ENCODE results near the gene SNX3.
"Not testable (repeated sequence)": the region's sequence is repeated elsewhere in the genome, so short reads cannot be mapped to it uniquely, and the experiment has no call there.

SNX3 gene

DNA sequence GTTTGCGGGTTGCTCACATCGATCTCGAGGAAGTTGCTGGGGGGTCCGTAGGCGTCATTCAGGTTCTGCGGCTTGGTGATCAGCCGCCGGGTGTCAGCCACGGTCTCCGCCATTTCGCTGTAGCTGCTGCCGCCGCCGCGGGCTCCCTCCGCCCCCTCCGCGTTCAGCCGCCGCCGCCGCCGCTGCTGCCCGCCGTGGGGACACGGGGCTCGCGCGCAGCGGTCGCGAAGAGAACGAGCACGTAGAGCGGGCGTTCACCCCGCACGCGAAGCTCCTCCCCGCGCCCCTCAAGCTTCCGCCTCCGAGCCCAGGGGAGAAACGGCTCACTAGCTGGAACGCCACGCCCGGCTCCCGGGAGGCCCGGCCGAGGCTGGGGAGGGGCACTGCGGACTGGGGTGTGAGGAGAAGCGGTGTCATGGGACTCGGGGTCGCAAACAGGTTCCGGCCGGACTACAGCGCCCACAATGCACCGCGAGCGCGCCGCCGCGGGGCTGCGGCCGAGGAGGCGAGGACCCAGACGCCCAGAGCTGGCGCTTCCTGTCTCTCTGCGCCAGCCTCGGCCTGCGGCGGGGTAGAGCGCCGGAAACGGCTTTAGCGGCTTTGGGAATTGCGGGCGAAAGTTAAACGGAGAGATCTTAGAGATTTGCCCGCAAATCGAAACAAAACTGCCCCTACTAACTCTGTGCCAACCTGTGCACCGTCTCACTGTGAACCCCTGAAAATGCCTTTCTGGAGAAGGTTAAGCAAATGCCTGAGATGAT is at the start of gene SNX3:
TSS of gene SNX3 (minus strand) at position 232 of the 761 bp plus-strand sequence. CDS start at position 113, 119 bp downstream.
- peak; percentile 91 for DNase-seq

- no peak for DNase-seq
Measured at GRCh38 chr6:108309844-108310243, 49.0 kb upstream of the SNX3 start.

GRCh38 chr6:108308641-108309040 is 47.8 kb upstream of the SNX3 start:
- DNase-seq, result not testable (repeated sequence)

- DNase-seq, result no peak
Measured at GRCh38 chr6:108304646-108305045, 43.8 kb upstream of the SNX3 start.

DNA sequence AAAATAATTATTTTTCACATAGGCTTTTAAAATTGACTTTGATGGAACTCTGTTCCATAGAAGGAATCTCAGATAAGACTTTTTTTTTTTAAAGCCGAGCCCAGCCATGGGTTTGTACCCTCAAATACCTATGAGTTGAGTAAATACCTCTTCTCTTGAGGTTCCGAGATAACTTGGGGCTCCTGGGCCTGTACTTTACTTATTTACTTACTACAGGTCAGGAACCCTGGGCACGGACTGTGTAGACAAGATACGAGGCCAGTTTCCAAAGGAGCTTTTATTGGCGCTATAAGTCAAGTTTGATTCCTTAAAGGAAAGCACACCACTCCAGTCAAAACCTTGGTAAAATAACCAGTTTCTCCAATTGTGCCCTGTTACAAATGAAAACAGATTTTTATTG is 41.5 kb upstream of the SNX3 start:
- no peak for DNase-seq

DNA sequence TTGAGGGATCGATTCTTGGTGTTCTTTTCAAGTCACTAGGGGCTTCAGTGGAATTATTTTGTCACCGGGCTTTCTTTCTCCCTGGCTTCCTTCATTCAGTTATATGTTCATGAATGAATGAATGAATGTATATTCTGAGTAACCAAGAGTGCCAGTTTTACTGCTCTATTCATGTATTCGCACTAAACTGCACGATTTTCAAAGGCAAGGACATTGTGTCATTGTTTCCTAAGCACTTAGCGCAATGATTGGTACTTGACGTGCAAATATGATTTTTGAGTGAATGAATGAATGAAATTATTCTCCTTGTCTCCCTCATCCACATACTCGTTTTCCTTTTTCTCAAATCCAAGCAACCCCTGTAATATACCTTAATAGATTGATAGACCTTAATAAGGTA is 34.8 kb upstream of the SNX3 start:
- DNase-seq, result no peak

DNA sequence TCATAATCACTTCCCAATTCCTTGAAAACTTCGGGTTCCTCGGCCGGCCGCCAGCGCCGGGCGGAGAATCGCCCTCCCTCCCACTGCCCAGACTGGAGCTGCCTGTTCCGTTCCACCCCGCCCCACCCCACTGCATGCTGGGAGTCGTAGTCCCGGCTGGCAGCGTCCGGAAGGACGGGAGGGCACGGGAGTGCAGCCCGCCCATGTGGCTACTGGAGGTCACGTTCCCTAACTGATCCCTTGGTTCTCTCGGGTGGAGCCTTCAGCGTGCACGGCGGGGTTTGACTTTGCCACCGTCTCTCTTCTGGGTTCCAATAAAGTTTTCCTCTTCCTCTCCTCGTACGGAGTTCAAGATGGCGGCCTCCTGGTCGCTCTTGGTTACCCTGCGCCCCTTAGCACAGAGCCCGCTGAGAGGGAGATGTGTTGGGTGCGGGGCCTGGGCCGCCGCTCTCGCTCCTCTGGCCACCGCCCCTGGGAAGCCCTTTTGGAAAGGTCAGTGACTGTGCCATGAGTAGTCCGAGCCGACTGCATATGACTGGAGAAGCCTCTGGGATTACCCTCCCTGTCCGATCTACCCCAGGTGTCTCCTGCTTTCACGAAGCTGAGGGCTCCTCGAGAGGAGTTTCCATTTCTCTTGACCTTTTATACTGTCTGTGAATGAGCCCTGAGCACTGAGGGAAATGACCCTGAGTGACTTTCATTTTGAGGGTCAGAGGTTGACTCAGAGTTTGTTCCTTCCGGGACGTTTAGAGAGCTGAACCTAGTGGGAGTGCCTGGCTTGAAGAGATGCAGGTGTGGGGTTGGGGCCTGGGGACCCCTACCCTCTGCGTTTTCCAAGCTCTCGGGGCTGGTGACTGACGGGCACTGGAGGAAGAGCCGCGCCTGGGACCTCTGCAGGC is 34.1 kb upstream of the SNX3 start, which contains the start of gene AFG1L:
TSS of gene AFG1L (plus strand) at position 328 of the 899 bp plus-strand sequence. CDS start at position 354, 26 bp downstream.
- DNase-seq, result peak; percentile 89

- DNase-seq, result no peak
Measured at GRCh38 chr6:108294297-108294726, 33.5 kb upstream of the SNX3 start.

DNA sequence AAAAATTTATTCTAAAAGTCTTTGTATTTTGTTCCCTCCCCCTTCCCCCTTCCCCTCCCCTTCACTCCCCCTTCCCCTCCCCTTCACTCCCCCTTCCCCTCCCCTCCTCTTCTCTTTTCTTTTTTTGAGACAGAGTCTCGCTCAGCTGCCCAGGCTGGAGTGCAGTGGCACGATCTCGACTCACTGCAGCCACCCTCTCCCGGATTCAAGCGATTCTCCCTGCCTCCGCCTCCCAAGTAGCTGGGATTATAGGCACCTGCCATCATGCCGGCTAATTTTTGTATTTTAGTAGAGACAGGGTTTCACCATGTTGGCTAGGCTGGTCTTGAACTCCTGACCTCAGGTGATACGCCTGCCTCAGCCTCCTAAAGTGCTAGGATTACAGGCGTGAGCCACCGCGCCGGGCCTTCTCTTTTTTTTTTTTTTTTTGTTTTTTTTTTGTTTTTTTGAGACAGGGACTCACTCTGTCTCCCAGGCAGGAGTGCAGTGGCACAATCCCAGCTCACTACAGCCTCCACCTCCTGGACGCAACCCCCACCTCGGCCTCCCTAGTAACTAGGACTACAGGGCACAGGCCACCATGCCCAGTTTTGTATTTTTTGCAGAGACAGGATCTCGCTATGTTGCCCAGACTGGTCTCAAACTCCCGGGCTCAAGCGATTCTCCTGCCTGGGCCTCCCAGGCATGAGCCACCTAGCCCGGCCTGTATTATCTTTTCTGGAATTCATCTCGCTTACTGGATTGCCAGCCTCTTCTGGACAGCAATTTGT is 32.9 kb upstream of the SNX3 start:
- no peak for DNase-seq

DNA sequence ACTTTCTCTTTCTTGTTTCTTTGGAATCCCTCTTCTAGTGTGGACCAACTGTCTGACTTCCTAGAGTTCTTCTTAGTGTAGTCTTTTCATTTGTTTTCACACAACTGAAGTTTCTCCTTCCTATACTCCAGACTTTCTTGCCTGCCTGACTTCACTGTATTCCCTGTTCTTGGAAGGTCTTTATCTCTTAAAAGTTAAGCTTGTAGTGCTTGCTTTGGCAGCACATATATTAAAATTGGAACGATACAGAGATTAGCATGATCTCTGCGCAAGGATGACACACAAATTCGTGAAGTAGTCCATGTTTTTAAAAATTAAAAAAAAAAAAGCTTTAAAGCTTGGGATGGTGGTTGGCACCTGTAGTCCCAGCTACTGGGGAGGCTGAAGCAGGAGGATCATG is 31.7 kb upstream of the SNX3 start:
- not testable (repeated sequence) for DNase-seq

DNA sequence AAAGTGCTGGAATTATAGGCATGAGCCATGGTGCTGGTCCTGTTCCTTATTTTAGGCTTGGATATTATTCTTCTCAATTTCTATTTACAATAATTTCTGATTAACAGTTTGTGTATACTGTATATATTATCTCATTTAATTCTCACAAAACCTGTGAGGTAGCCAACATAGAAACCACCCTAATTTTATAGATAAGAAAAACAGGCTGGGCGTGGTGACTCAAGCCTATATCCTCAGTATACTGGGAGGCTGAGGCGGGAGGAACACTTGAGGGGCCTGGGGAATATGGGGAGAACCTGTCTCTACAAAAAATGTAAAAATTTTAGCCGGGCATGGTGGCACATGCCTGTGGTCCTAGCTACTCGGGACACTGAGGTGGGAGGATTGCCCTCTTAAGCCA is 30.3 kb upstream of the SNX3 start:
- no peak for DNase-seq

- DNase-seq, result no peak
Measured at GRCh38 chr6:108288742-108289141, 27.9 kb upstream of the SNX3 start.

GRCh38 chr6:108287373-108287772 is 26.5 kb upstream of the SNX3 start:
- DNase-seq, result no peak

DNA sequence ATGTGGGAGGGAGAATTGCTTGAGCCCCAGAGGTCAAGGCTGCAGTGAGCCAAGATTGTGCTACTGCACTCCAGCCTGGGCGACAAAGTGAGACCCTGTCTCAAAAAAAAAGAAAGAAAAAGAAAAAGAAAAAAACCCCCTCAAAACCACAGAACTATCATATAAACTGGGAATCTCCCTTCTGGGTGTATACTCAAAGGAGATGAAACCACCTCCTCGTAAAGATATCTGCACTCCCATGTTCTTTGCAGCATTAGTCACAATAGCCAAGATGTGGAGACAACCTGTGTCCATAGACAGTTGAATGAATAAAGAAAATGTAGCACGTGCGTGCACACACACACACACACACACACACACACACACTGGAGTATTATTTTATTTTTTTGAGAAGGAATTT is 25.5 kb upstream of the SNX3 start:
- no peak for DNase-seq

DNA sequence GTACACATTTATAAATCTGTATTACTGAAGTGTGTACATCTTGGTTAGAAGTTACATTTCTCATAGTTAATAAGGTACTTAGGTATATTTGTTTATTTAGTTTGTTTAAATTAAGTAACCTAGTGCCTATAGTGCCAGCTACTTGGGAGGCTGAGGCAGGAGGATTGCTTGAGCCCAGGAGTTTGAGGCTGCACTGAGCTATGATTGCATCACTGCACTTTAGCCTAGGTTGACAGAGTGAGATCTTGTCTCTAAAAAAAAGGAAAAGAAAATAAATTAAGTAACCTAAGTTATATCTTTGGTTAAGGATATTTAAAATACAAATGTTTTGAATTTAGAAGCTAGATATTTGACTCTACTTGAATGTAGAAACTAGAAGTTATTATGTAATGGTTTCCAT is 24.5 kb upstream of the SNX3 start:
- no peak for DNase-seq

DNA sequence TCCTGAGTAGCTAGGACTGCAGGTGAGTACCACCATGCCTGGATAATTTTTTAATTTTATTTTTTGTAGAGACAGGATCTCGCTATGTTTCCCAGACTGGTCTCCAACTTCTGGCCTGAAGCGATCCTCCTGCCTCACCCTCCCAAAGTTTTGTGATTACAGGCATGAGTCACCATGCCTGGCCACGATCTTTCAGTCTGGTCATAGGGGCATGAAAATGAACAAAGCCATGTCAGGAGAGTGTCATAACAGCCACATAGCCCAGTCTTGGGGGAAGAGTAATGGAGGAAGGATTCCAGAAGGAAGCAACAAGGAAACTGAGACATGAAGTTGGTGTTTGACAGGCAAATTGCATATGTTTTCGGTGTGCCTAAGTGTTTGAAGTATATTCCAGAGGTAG is 17.0 kb upstream of the SNX3 start:
- DNase-seq, result no peak

- no peak for DNase-seq
Measured at GRCh38 chr6:108277295-108277694, 16.5 kb upstream of the SNX3 start.

GRCh38 chr6:108275976-108276375 is 15.1 kb upstream of the SNX3 start:
- no peak for DNase-seq

- no peak for DNase-seq
Measured at GRCh38 chr6:108274546-108274945, 13.7 kb upstream of the SNX3 start.

DNA sequence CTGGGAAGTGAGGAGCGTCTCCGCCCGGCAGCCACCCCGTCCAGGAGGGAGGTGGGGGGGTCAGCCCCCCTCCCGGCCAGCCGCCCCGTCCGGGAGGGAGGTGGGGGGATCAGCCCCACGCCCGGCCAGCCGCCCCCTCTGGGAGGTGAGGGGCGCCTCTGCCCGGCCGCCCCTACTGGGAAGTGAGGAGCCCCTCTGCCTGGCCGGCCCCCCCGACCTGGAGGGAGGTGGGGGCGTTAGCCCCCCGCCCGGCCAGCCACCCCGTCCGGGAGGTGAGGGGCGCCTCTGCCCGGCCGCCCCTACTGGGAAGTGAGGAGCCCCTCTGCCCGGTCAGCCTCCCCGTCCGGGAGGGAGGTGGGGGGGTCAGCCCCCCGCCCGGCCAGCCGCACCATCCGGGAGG is 9.1 kb upstream of the SNX3 start:
- DNase-seq, result not testable (repeated sequence)

DNA sequence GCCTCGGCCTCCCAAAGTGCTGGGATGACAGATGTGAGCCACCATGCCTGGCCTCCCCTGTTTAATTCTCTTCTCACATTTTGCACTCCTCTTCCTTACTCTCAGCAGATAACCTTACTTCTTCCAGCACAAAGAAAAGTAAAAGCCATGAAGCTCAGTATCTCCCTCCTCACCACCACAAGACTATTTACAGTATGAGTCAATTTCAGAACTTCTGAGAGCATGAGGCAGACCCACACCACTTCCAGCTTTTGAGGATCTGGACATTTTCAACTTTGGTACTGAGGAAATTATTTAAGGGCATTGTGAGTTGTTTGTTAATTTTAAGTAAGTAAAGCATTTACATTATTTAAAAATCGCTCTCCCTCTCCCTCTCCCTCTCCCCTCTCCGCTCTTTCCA is 8.0 kb upstream of the SNX3 start:
- DNase-seq, result no peak

DNA sequence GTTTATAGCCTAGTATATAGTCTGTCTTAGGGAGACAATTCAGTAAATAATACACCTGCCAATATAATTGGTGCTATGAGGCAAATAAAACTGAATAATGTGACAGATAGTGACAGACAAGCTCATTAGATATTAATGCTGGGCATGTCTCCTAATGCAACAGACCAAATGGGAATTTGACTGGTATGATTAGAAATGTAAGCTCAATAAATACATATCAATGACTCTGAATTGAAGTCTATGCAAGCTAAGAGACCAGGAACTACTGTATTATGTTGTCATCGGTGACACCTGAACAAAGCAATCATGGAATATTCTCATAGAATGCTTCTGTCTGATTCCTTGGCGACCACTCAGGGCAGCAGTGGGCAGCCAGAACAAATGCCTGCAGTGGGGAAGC is 2.5 kb upstream of the SNX3 start:
- DNase-seq, result no peak

DNA sequence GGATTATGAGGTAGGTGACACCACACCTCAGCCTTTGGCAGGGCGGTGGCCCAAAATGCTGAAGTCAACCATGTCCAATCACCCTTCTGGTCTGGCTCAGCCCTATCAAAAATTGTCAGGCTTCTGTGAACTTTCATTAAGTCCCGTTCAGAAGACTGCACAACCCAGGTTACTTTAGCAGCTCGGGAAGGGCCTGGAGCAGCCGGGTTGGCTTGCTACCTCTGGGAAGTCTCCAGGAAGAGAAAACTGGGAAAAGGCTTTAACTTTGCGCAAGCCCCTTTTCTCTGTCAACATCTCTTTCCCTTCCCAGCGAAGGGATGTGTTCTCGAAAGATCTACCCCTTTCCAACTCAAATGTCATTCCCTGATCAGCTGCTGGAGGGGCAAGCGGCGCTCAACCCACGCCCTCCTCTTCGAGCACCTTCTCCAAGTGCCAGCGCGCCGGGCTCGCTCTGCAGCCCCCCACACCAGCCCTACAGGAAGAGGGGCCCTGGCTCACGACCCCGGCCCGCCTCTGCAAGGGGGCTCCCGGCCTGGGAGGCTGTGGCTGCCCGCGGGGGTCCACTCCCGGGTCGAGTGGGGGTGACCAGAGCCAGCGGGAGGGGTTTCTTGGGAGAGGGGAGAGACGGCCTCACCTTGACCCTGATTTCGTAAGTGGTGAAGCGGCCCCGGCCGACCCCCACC is 573 bp downstream of the SNX3 start:
- DNase-seq, result no peak
